ENCODE measurements around the gene FZD10.

FZD10 gene

GRCh38 chr12:130183585-130184370, 21.5 kb downstream of the FZD10 start:
- no peak for DNase-seq

GRCh38 chr12:130184404-130185090, 22.3 kb downstream of the FZD10 start:
- no peak for DNase-seq

- DNase-seq: no peak
Observed at GRCh38 chr12:130185455-130186391, 23.5 kb downstream of the FZD10 start.

- DNase-seq: no peak
Observed at GRCh38 chr12:130186651-130187268, 24.5 kb downstream of the FZD10 start.

GRCh38 chr12:130192642-130193345, 30.5 kb downstream of the FZD10 start:
- no peak for DNase-seq

GRCh38 chr12:130194154-130194553, 31.9 kb downstream of the FZD10 start:
- no peak for DNase-seq

- DNase-seq: no peak
Observed at GRCh38 chr12:130195369-130195768, 33.1 kb downstream of the FZD10 start.

GRCh38 chr12:130195776-130196175, 33.5 kb downstream of the FZD10 start:
- DNase-seq: no peak

GRCh38 chr12:130196827-130197226, 34.6 kb downstream of the FZD10 start:
- DNase-seq: no peak

- DNase-seq: no peak
Observed at GRCh38 chr12:130198026-130198662, 35.9 kb downstream of the FZD10 start.

- no peak for DNase-seq
Observed at GRCh38 chr12:130198663-130199060, 36.4 kb downstream of the FZD10 start.

- no peak for DNase-seq
Observed at GRCh38 chr12:130199581-130200390, 37.5 kb downstream of the FZD10 start.

- DNase-seq: no peak
Observed at GRCh38 chr12:130200445-130200844, 38.2 kb downstream of the FZD10 start.

- DNase-seq: no peak
Observed at GRCh38 chr12:130201037-130201436, 38.8 kb downstream of the FZD10 start.

- no peak for DNase-seq
Observed at GRCh38 chr12:130202201-130202600, 39.9 kb downstream of the FZD10 start.

GRCh38 chr12:130203151-130203550, 40.9 kb downstream of the FZD10 start:
- DNase-seq: no peak

GRCh38 chr12:130204541-130204953, 42.3 kb downstream of the FZD10 start:
- DNase-seq: no peak

- DNase-seq: no peak
Observed at GRCh38 chr12:130205495-130205894, 43.2 kb downstream of the FZD10 start.

- DNase-seq: no peak
Observed at GRCh38 chr12:130212384-130212989, 50.2 kb downstream of the FZD10 start.

GRCh38 chr12:130213249-130213648, 51.0 kb downstream of the FZD10 start:
- DNase-seq: no peak
